Medulla oblongata (tissue), 1 donor: ENCODE measurements around the gene MS4A4A.
"Not testable (repeated sequence)": the region's sequence is repeated elsewhere in the genome, so short reads cannot be mapped to it uniquely, and the experiment has no call there.

Experiments
- DNase-seq: peaks from one replicate; pipeline ENCODE4 v3.0.0-alpha.2; 2015; ENCODE audit errors: extremely low spot score

MS4A4A gene

GRCh38 chr11:60280412-60280811 lies at the start of gene MS4A4A:
TSS of gene MS4A4A (plus strand) at chr11:60280666. CDS start at chr11:60280676, 10 bp downstream.
- peak; percentile 78 for DNase-seq

- DNase-seq = no peak
These were observed 49.8 kb upstream of the MS4A4A start for GRCh38 chr11:60230681-60231080.

GRCh38 chr11:60235321-60235720 lies 45.1 kb upstream of the MS4A4A start:
- no peak for DNase-seq

GRCh38 chr11:60240662-60241061 lies 39.8 kb upstream of the MS4A4A start:
- no peak for DNase-seq

- no peak for DNase-seq
These were observed 38.7 kb upstream of the MS4A4A start for GRCh38 chr11:60241786-60242185.

GRCh38 chr11:60242740-60243239 lies 37.7 kb upstream of the MS4A4A start, which contains the start of gene MS4A4E:
TSS of gene MS4A4E (minus strand) at chr11:60243137. CDS start at chr11:60230055, 13,082 bp downstream.
- DNase-seq = no peak

GRCh38 chr11:60251485-60252212 lies 28.8 kb upstream of the MS4A4A start:
- peak; percentile 64 for DNase-seq

- no peak for DNase-seq
These were observed 28.0 kb upstream of the MS4A4A start for GRCh38 chr11:60252213-60253108.

GRCh38 chr11:60257956-60258722 lies 22.3 kb upstream of the MS4A4A start:
- no peak for DNase-seq

- DNase-seq = no peak
These were observed 19.5 kb upstream of the MS4A4A start for GRCh38 chr11:60261014-60261413.

- DNase-seq = peak; percentile 57
These were observed 17.1 kb upstream of the MS4A4A start for GRCh38 chr11:60263402-60263801.

- no peak for DNase-seq
These were observed 15.8 kb upstream of the MS4A4A start for GRCh38 chr11:60264644-60265043.

GRCh38 chr11:60265373-60266214 lies 14.9 kb upstream of the MS4A4A start:
- peak; percentile 71 for DNase-seq

- no peak for DNase-seq
These were observed 6.0 kb upstream of the MS4A4A start for GRCh38 chr11:60274416-60274815.

- no peak for DNase-seq
These were observed 1.0 kb downstream of the MS4A4A start for GRCh38 chr11:60281485-60281884.

GRCh38 chr11:60282286-60282685 lies 1.8 kb downstream of the MS4A4A start:
- DNase-seq = no peak

GRCh38 chr11:60285411-60286126 lies 5.1 kb downstream of the MS4A4A start:
- not testable (repeated sequence) for DNase-seq

- no peak for DNase-seq
These were observed 8.1 kb downstream of the MS4A4A start for GRCh38 chr11:60288531-60288930.

GRCh38 chr11:60292145-60292544 lies 11.7 kb downstream of the MS4A4A start:
- DNase-seq = no peak

GRCh38 chr11:60301178-60301577 lies 20.7 kb downstream of the MS4A4A start:
- DNase-seq = no peak
